Measurements from ENCODE around the gene MYL2. TPM values are rescaled to one million over a fixed set of nuclear protein-coding genes. Genes with fewer than 3 reads are reported as not detected.

Gene MYL2
- total RNA-seq, 2 experiments from 2014 or later: not detected

DNA sequence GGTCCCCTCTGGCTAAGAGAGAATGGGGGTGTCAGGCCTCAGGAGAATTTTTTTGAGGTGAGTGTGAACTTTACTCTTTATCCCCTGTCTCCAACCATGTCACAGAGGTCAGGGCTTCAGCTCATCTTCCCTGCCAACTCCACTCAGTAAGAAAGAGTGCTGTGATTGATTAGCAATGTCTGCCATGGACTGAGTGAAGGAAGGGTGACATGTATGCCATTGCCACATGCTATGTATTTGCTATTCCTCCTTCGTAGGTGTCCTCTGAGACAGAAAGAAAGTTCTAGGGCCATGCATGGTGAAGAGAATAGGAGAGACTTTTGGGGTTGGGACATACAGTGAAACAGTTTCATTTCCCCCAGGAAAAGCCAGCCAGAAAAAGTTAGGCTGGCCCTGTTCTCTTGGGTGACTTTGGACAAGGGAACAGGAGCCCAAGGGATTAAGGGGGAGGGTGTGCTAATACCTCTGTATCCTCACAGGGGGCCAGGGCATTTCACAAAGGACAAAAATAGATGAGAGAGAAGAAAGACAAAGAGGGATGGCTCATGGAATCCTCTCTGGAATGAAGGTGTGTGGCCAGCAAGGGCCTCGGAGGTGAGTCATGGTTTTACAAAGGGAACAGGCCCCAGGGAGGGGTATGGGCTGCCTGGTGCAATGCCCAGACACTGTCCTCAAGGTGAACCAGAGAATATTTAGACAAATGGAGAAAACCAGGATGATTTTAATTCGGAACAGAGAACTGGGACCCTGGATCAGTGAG, 13.9 kb upstream of the MYL2 start:
- intact Hi-C loops (cut with micrococcal nuclease): loop anchor here (10.0 kb wide), 1 partner anchor 371 kb away; no protein-coding TSS in a partner anchor
- ChIA-PET POLR2A (no interaction called here), CTCF (no interaction called here)
- peaks cover 5% of the 10 kb centered on the region for H3K4me1 Mint-ChIP-seq (ENCODE audit: low read depth)
- no peak overlapping the region for H3K4me3 Mint-ChIP-seq
- no peak for ATAC-seq
- H3K27me3 Mint-ChIP-seq: peaks cover 10% of the 10 kb centered on the region
- no peaks in the 10 kb centered on the region for H3K9me3 Mint-ChIP-seq
- TF ChIP-seq CTCF (IDR thresholded peaks at IDR 0.05): no peak
- DNase-seq: no peak
- H3K27ac Mint-ChIP-seq: no peak overlapping the region
- H3K36me3 Mint-ChIP-seq (ENCODE audit: low read depth): no peaks in the 10 kb centered on the region

- TF ChIP-seq CTCF (IDR thresholded peaks at IDR 0.05): no peak
- H3K4me3 Mint-ChIP-seq: no peak overlapping the region
- H3K9me3 Mint-ChIP-seq: no peaks in the 10 kb centered on the region
- H3K27me3 Mint-ChIP-seq: peaks cover 10% of the 10 kb centered on the region
- H3K36me3 Mint-ChIP-seq (ENCODE audit: low read depth): no peaks in the 10 kb centered on the region
- no peak overlapping the region for H3K27ac Mint-ChIP-seq
- intact Hi-C loops (cut with micrococcal nuclease): loop anchor here (10.0 kb wide), 1 partner anchor 371 kb away; no protein-coding TSS in a partner anchor
- DNase-seq (no peak), ATAC-seq (no peak)
- POLR2A ChIA-PET: no interaction called here
- peaks cover 5% of the 10 kb centered on the region for H3K4me1 Mint-ChIP-seq (ENCODE audit: low read depth)
- CTCF ChIA-PET: interaction anchor here (0.7 kb wide), 1 partner anchor 35 kb away, joined by 3 read pairs; no protein-coding TSS in a partner anchor
Measured at GRCh38 chr12:110933326-110933974, 13.1 kb upstream of the MYL2 start.

- DNase-seq (peak; percentile 21), ATAC-seq (no peak)
- TF ChIP-seq CTCF (IDR thresholded peaks at IDR 0.05): peak; percentile 14
- Mint-ChIP-seq H3K9me3 (no peaks in the 10 kb centered on the region), H3K36me3 (ENCODE audit: low read depth) (no peaks in the 10 kb centered on the region), H3K4me3 (no peak overlapping the region), H3K27ac (no peak overlapping the region), H3K27me3 (peaks cover 5% of the 10 kb centered on the region), H3K4me1 (ENCODE audit: low read depth) (peaks cover 2% of the 10 kb centered on the region)
- ChIA-PET POLR2A (no interaction called here), CTCF (no interaction called here)
- intact Hi-C loops (cut with micrococcal nuclease): loop anchor here (10.0 kb wide), 1 partner anchor 373 kb away; no protein-coding TSS in a partner anchor
Measured at GRCh38 chr12:110932046-110932445, 11.7 kb upstream of the MYL2 start.

DNA sequence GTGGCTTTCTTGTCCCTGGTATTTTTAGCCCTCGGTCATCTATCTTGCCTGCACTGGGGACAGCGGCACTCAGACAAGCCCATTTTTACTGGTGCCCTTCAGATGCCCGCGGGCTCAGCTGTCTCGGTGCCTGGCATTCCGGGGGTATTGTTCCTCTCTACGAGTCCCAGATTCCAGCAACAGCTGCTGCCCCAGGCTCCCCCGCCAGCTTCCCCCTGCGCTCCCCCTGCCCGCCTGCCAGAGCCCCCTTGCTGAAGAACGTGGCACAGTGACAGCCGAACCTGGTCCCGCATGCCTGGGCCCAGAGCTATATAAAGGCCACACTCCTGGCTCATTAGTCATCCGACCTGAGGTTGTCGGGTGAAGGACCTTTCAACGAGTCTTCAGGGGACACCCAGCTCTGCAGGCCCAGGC, 10.9 kb upstream of the MYL2 start:
- ChIA-PET POLR2A (no interaction called here), CTCF (interaction anchor here (2.3 kb wide), 1 partner anchor 368 kb away, joined by 5 read pairs; no protein-coding TSS in a partner anchor)
- no peak overlapping the region for H3K4me3 Mint-ChIP-seq
- H3K27ac Mint-ChIP-seq: no peak overlapping the region
- H3K9me3 Mint-ChIP-seq: no peaks in the 10 kb centered on the region
- peaks cover 2% of the 10 kb centered on the region for H3K27me3 Mint-ChIP-seq
- intact Hi-C loops (cut with micrococcal nuclease): loop anchor here (10.0 kb wide), 1 partner anchor 373 kb away; no protein-coding TSS in a partner anchor
- ATAC-seq (no peak), DNase-seq (no peak)
- H3K36me3 Mint-ChIP-seq (ENCODE audit: low read depth): no peaks in the 10 kb centered on the region
- no peaks in the 10 kb centered on the region for H3K4me1 Mint-ChIP-seq (ENCODE audit: low read depth)
- TF ChIP-seq CTCF (IDR thresholded peaks at IDR 0.05): no peak
